HCT116 (cell line): Measurements from ENCODE around the gene C1orf159. TPM values are rescaled to one million over a fixed set of nuclear protein-coding genes. Genes with fewer than 3 reads are reported as not detected.

Experiments used
- ATAC-seq: fragments of 200-7000 bp; cut with Tn5 transposase; 2 replicates; pipeline ENCODE4 v1.9.1; 2020; ENCODE audit warnings: mild to moderate bottlenecking, moderate library complexity
- BruUV-seq: library from RNA; stranded (reverse); fragments of 400-500 nt; replicated peaks from 2 replicates; lab custom pipeline; 2021; lab: Mats Ljungman, UMichigan
- CTCF ChIA-PET: fragments of 300-600 bp; sonication (Branson Sonifier 250); formaldehyde crosslinking; loops from one replicate; lab custom pipeline; 2021; ENCODE audit warnings: antibody characterized with exemption; lab: Charles Lee
- POLR2A ChIA-PET: fragments of 300-600, 350-600 bp; sonication (Branson Sonifier 250); formaldehyde crosslinking; loops from one replicate; lab custom pipeline; 2021; ENCODE audit warnings: antibody characterized with exemption; lab: Charles Lee
- RAD21 ChIA-PET, 2 experiments: fragments of 300-600 bp; sonication (Branson Sonifier 250); formaldehyde crosslinking; loops; one replicate each; lab custom pipeline; 2023; ENCODE audit warnings: low total read pairs in 2 of 2; ENCODE audit not compliant: uncharacterized antibody in 2 of 2, unreplicated experiment in 2 of 2, low non-redundant PET in 1 of 2; lab: Charles Lee
- DNase-seq: peaks from one replicate; pipeline ENCODE4 v3.0.0-alpha.2; 2010; ENCODE audit warnings: low read depth, low spot score
- H2AFZ ChIP-seq: fragments of 200-600 bp; shearing (Covaris generic), sonication (generic); 2 replicates; pipeline ENCODE4 v1.6.1; 2017; ENCODE audit warnings: low read depth, mixed run types, mixed read lengths, antibody characterized with exemption, low read length; ENCODE audit not compliant: poor library complexity, severe bottlenecking
- H3K27ac ChIP-seq: 2 replicates; pipeline ENCODE4 v1.5.1; 2012; ENCODE audit warnings: low read depth, low read length
- H3K27me3 ChIP-seq: fragments of 200-600 bp; sonication (generic); 2 replicates; pipeline ENCODE4 v1.6.1; 2016; ENCODE audit warnings: mixed run types, low read length, mixed read lengths; ENCODE audit not compliant: insufficient read depth
- H3K36me3 ChIP-seq, 2 experiments: fragments of 200-500 bp in 1 of 2; fragments of 200-600 bp in 1 of 2; sonication (Bioruptor generic) in 1 of 2; sonication (generic) in 1 of 2; 2 replicates each; pipeline versions ENCODE4 v1.5.1 to v1.6.1; 2014 to 2016; ENCODE audit warnings: low read length in 2 of 2, inconsistent platforms in 1 of 2, mixed read lengths in 1 of 2, mixed run types in 1 of 2; ENCODE audit not compliant: insufficient read depth in 2 of 2, control insufficient read depth in 1 of 2
- H3K4me1 ChIP-seq, 2 experiments: fragments of 200-600 bp in 1 of 2; sonication (generic) in 1 of 2; 2 replicates each; pipeline versions ENCODE4 v1.5.1 to v1.6.1; 2012 to 2017; ENCODE audit warnings: low read length in 2 of 2, inconsistent platforms in 1 of 2, mild to moderate bottlenecking in 1 of 2, mixed read lengths in 1 of 2, mixed run types in 1 of 2, moderate library complexity in 1 of 2; ENCODE audit not compliant: insufficient read depth in 2 of 2, control insufficient read depth in 1 of 2
- H3K4me2 ChIP-seq: fragments of 200-600 bp; sonication (generic); 2 replicates; pipeline ENCODE4 v1.6.1; 2017; ENCODE audit warnings: mixed run types, low read length, mixed read lengths
- H3K4me3 ChIP-seq, 2 experiments: fragments of 200-600 bp in 1 of 2; sonication (generic) in 1 of 2; replicated peaks in 1 of 2; 2 replicates each; pipeline ENCODE4 v1.5.1; 2011 to 2016; ENCODE audit warnings: low read length in 2 of 2, control low read depth in 1 of 2, low read depth in 1 of 2, mild to moderate bottlenecking in 1 of 2, mixed read lengths in 1 of 2, mixed run types in 1 of 2
- H3K79me2 ChIP-seq: fragments of 200-600 bp; sonication (generic); 2 replicates; pipeline ENCODE4 v1.6.1; 2017; ENCODE audit warnings: mild to moderate bottlenecking, mixed run types, low read length, moderate library complexity, mixed read lengths; ENCODE audit not compliant: insufficient read depth
- H3K9ac ChIP-seq: fragments of 200-600 bp; sonication (generic); 2 replicates; pipeline ENCODE4 v1.6.1; 2016; ENCODE audit warnings: low read length, mixed read lengths
- H3K9me2 ChIP-seq: fragments of 200-600 bp; sonication (generic), shearing (Covaris generic); 2 replicates; pipeline ENCODE4 v1.6.1; 2017; ENCODE audit warnings: mixed run types, mild to moderate bottlenecking, moderate library complexity; ENCODE audit not compliant: insufficient read depth
- H3K9me3 ChIP-seq, 2 experiments: fragments of 200-500 bp in 1 of 2; fragments of 200-600 bp in 1 of 2; sonication (Bioruptor generic) in 1 of 2; sonication (generic) in 1 of 2; 2 replicates each; pipeline ENCODE4 v1.6.1; 2014 to 2017; ENCODE audit warnings: low read length in 2 of 2, mixed read lengths in 2 of 2, inconsistent platforms in 1 of 2, low read depth in 1 of 2, mild to moderate bottlenecking in 1 of 2, mixed run types in 1 of 2, moderate library complexity in 1 of 2; ENCODE audit not compliant: control insufficient read depth in 1 of 2, insufficient read depth in 1 of 2
- H4K20me1 ChIP-seq: fragments of 200-600 bp; sonication (generic), shearing (Covaris generic); 2 replicates; pipeline ENCODE4 v1.6.1; 2017; ENCODE audit warnings: mixed run types, mild to moderate bottlenecking, moderate library complexity; ENCODE audit not compliant: insufficient read depth
- ATF3 ChIP-seq: IDR thresholded peaks from 2 replicates; pipeline ENCODE4 v1.6.1; 2012
- CBX3 ChIP-seq: IDR thresholded peaks from 2 replicates; pipeline ENCODE4 v1.6.1; 2012; ENCODE audit warnings: low read depth
- CEBPB ChIP-seq: IDR thresholded peaks from 2 replicates; pipeline ENCODE4 v1.6.1; 2012; ENCODE audit warnings: low read depth
- EZH2 ChIP-seq: fragments of 200-600 bp; sonication (generic); IDR thresholded peaks from 2 replicates; pipeline ENCODE4 v1.6.1; 2017; ENCODE audit warnings: antibody characterized with exemption, mixed run types
- FOSL1 ChIP-seq: IDR thresholded peaks from 2 replicates; pipeline ENCODE4 v1.6.1; 2012; ENCODE audit warnings: low read depth
- JUND ChIP-seq: IDR thresholded peaks from 2 replicates; pipeline ENCODE4 v1.6.1; 2012
- MAX ChIP-seq: IDR thresholded peaks from 2 replicates; pipeline ENCODE4 v1.6.1; 2012
- POLR2A ChIP-seq: IDR thresholded peaks from 2 replicates; pipeline ENCODE4 v1.7.0; 2011; ENCODE audit warnings: borderline replicate concordance; ENCODE audit not compliant: insufficient read depth, insufficient read length; ENCODE audit errors: extremely low read depth
- POLR2AphosphoS5 ChIP-seq: IDR thresholded peaks from 2 replicates; pipeline ENCODE4 v1.6.1; 2011; ENCODE audit warnings: mild to moderate bottlenecking, low read depth, low read length, moderate library complexity
- RAD21 ChIP-seq: IDR thresholded peaks from 2 replicates; pipeline ENCODE4 v1.6.1; 2012; ENCODE audit warnings: low read depth, mild to moderate bottlenecking
- REST ChIP-seq: IDR thresholded peaks from 2 replicates; pipeline ENCODE4 v1.6.1; 2012; ENCODE audit warnings: low read depth
- SIN3A ChIP-seq: IDR thresholded peaks from 2 replicates; pipeline ENCODE4 v1.6.1; 2012; ENCODE audit warnings: low read depth
- SP1 ChIP-seq: IDR thresholded peaks from 2 replicates; pipeline ENCODE4 v1.6.1; 2012; ENCODE audit warnings: low read depth
- SRF ChIP-seq: IDR thresholded peaks from 2 replicates; pipeline ENCODE4 v1.6.1; 2012; ENCODE audit warnings: low read depth
- TCF7L2 ChIP-seq: IDR thresholded peaks from 2 replicates; pipeline ENCODE4 v1.7.0; 2011; ENCODE audit warnings: borderline replicate concordance, inconsistent platforms; ENCODE audit not compliant: insufficient read depth, insufficient read length; ENCODE audit errors: extremely low read depth
- YY1 ChIP-seq: IDR thresholded peaks from 2 replicates; pipeline ENCODE4 v1.6.1; 2011; ENCODE audit warnings: low read length, low read depth, moderate library complexity, mild to moderate bottlenecking; ENCODE audit not compliant: insufficient replicate concordance; ENCODE audit errors: extremely low read depth
- intact Hi-C: fragments of 100-400 bp; cut with micrococcal nuclease; formaldehyde crosslinking; loops from 2 replicates; pipeline ENCODE4 v1.10.0; 2022
- total RNA-seq: library from RNA; stranded (reverse); gene quantifications from one replicate; pipeline ENCODE4 v1.2.1, GENCODE V29; 2021; ENCODE audit not compliant: unreplicated experiment

The C1orf159 gene
- total RNA-seq, 1 experiment from 2014 or later, result 22.7 TPM

- no peak overlapping the region for H3K27ac ChIP-seq
- no peak for ATAC-seq
- POLR2A ChIA-PET, result no interaction called here
- DNase-seq, result no peak
- intact Hi-C loops, result no loop called here
- BruUV-seq, result no TSS peak
- no peaks in the 10 kb centered on the region for H3K27me3 ChIP-seq
- RAD21 ChIA-PET, result no interaction called here
- CTCF ChIA-PET, result no interaction called here
- no peaks in the 10 kb centered on the region for H3K4me1 ChIP-seq
- peaks cover 0 to 7% of the 10 kb centered on the region in 2 experiments; a peak in 1 of 4 replicates for H3K9me3 ChIP-seq
- H3K9ac ChIP-seq, result no peak overlapping the region
- H2AFZ ChIP-seq, result no peak overlapping the region
- H4K20me1 ChIP-seq, result no peaks in the 10 kb centered on the region
- no peaks in the 10 kb centered on the region for H3K36me3 ChIP-seq
- no peaks in the 10 kb centered on the region for H3K79me2 ChIP-seq
- TF ChIP-seq FOSL1, result no peak
- no peak for TF ChIP-seq POLR2A
- TF ChIP-seq POLR2AphosphoS5, result no peak
- TF ChIP-seq CBX3, result no peak
- TF ChIP-seq JUND, result no peak
- no peak for TF ChIP-seq YY1
- no peak for TF ChIP-seq ATF3
- TF ChIP-seq TCF7L2, result no peak
- TF ChIP-seq SIN3A, result no peak
- TF ChIP-seq MAX, result no peak
- TF ChIP-seq SP1, result no peak
- TF ChIP-seq SRF, result no peak
- no peak for TF ChIP-seq RAD21
- no peak for TF ChIP-seq EZH2
- TF ChIP-seq CEBPB, result no peak
- TF ChIP-seq REST, result no peak
- TF ChIP-seq, all 23 proteins: peak for 0
- H3K4me2 ChIP-seq, result no peak overlapping the region
- H3K4me3 ChIP-seq, result no peak overlapping the region
- no peaks in the 10 kb centered on the region for H3K9me2 ChIP-seq
These were observed 12.7 kb upstream of the C1orf159 start for GRCh38 chr1:1128454-1129139.
